OCI-LY1 (cell line): ENCODE data around the gene RUSF1.

Source experiments
- EZH2 ChIP-seq: fragments of 200-600 bp; sonication (generic), shearing (Covaris generic); IDR thresholded peaks from 2 replicates; pipeline ENCODE4 v1.8.0; 2017; ENCODE audit warnings: borderline replicate concordance, mixed run types, mild to moderate bottlenecking, antibody characterized with exemption, low read length, moderate library complexity, mixed read lengths
- TF ChIP-seq, protein P1 (sequence below): fragments of 200-600 bp; sonication (generic), shearing (Covaris generic); IDR thresholded peaks from 2 replicates; pipeline ENCODE4 v1.5.1; 2017; ENCODE audit warnings: mild to moderate bottlenecking, antibody characterized with exemption, low read length, moderate library complexity, mixed read lengths

DNA sequence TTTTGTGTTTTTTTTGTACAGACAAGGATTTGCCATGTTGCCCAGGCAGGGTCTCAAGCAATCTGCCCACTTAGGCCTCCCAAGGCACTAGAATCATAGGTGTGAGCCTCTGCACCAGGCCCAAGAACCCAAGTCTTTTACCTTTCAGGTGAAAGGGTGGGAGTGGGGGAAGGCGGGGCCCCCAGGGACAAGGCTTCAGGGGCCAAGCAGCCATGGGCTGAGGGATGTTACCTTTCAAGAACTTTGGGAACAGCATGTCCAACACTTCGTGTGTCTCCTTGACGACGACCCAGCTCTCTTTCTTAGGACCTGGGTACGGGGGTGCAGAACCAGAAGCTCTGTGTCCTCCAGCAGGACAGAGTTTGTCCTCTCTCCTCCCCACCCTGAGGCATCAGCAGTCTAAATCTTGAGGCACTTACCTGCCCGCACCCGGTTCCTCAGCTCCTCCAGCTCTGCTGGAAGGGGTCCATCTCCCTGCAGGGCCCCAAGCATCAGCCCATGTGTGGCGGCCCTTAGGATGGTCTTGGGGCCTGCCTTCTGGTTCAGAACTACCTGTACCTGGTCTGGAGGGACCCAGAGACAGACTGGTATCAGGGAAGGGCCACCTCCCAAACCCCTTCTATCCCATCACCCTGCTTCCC is 16.3 kb downstream of the RUSF1 start:
- no peak for TF ChIP-seq EZH2
- TF ChIP-seq, protein P1, sequence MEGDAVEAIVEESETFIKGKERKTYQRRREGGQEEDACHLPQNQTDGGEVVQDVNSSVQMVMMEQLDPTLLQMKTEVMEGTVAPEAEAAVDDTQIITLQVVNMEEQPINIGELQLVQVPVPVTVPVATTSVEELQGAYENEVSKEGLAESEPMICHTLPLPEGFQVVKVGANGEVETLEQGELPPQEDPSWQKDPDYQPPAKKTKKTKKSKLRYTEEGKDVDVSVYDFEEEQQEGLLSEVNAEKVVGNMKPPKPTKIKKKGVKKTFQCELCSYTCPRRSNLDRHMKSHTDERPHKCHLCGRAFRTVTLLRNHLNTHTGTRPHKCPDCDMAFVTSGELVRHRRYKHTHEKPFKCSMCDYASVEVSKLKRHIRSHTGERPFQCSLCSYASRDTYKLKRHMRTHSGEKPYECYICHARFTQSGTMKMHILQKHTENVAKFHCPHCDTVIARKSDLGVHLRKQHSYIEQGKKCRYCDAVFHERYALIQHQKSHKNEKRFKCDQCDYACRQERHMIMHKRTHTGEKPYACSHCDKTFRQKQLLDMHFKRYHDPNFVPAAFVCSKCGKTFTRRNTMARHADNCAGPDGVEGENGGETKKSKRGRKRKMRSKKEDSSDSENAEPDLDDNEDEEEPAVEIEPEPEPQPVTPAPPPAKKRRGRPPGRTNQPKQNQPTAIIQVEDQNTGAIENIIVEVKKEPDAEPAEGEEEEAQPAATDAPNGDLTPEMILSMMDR, result no peak
